GM04503 (cell line): ENCODE results near the gene OR6C1.
"Not testable (repeated sequence)": the region's sequence is repeated elsewhere in the genome, so short reads cannot be mapped to it uniquely, and the experiment has no call there.

Experiments
- DNase-seq: peaks from one replicate; pipeline ENCODE4 v3.0.0-alpha.2; 2012; ENCODE audit warnings: low read depth

Gene OR6C1

GRCh38 chr12:55314043-55314442 is at the start of gene OR6C1:
Gene OR6C1, plus strand, starts transcription at chr12:55314343. Its CDS starts 6,257 bp downstream, at chr12:55320600.
- no peak for DNase-seq

GRCh38 chr12:55280991-55281390 is 33.2 kb upstream of the OR6C1 start:
- no peak for DNase-seq

- no peak for DNase-seq
These were observed 24.1 kb upstream of the OR6C1 start for GRCh38 chr12:55289999-55290398.

- no peak for DNase-seq
These were observed 17.7 kb upstream of the OR6C1 start, which contains the start of gene OR6C6 for GRCh38 chr12:55296469-55296868. Gene OR6C6, minus strand, starts transcription at chr12:55296569. Its CDS starts 1,337 bp downstream, at chr12:55295232.

- no peak for DNase-seq
These were observed 6.1 kb downstream of the OR6C1 start for GRCh38 chr12:55320201-55320600.

- not testable (repeated sequence) for DNase-seq
These were observed 11.7 kb downstream of the OR6C1 start for GRCh38 chr12:55325801-55326200.

GRCh38 chr12:55330446-55330845 is 16.3 kb downstream of the OR6C1 start, which contains the start of gene OR6C3:
Gene OR6C3, plus strand, starts transcription at chr12:55330746. Its CDS starts 955 bp downstream, at chr12:55331701.
- no peak for DNase-seq

- no peak for DNase-seq
These were observed 21.9 kb downstream of the OR6C1 start for GRCh38 chr12:55336002-55336401.

GRCh38 chr12:55355338-55355737 is 41.2 kb downstream of the OR6C1 start:
- DNase-seq: not testable (repeated sequence)

- DNase-seq: no peak
These were observed 48.5 kb downstream of the OR6C1 start, which contains the start of gene OR6C75 for GRCh38 chr12:55362675-55363074. Gene OR6C75, plus strand, starts transcription at chr12:55362975. Its CDS starts 2,136 bp downstream, at chr12:55365111.

GRCh38 chr12:55365086-55365485 is 50.9 kb downstream of the OR6C1 start:
- no peak for DNase-seq
